GM12878 (cell line): Measurements from ENCODE around the gene TBC1D5. TPM values are rescaled to one million over a fixed set of nuclear protein-coding genes. Genes with fewer than 3 reads are reported as not detected.

Source experiments
- ATAC-seq: fragments of 200-7000 bp; cut with Tn5 transposase; 3 replicates; pipeline ENCODE4 v1.9.1; 2020; ENCODE audit warnings: mild to moderate bottlenecking, moderate library complexity
- BruUV-seq: library from RNA; stranded (reverse); fragments of 400-500 nt; replicated peaks from 2 replicates; lab custom pipeline; 2021; lab: Mats Ljungman, UMichigan
- CTCF ChIA-PET: fragments of 300-600 bp; sonication (Branson Sonifier 250); formaldehyde crosslinking; extraction: SDS; loops from one replicate; lab custom pipeline; 2021; ENCODE audit warnings: inconsistent platforms; lab: Yijun Ruan, JAX
- POLR2A ChIA-PET: fragments of 350-600 bp; formaldehyde crosslinking; extraction: SDS; loops from one replicate; lab custom pipeline; 2021; ENCODE audit warnings: inconsistent platforms; lab: Charles Lee
- RAD21 ChIA-PET: fragments of 300-600 bp; sonication (Branson Sonifier 250); formaldehyde crosslinking; loops from one replicate; lab custom pipeline; 2023; ENCODE audit warnings: antibody characterized with exemption; ENCODE audit not compliant: unreplicated experiment; lab: Charles Lee
- SMC1A ChIA-PET: fragments of 300-600 bp; sonication (Branson Sonifier 250); formaldehyde crosslinking; loops from one replicate; lab custom pipeline; 2023; ENCODE audit not compliant: unreplicated experiment, uncharacterized antibody; lab: Charles Lee
- DNase-seq: peaks from one replicate; pipeline ENCODE4 v3.0.0-alpha.2; 2011; ENCODE audit warnings: low read depth, low spot score
- FAIRE-seq: peaks from 3 replicates; lab custom pipeline; 2011; peaks lifted over from hg19 to GRCh38; lab: Jason Lieb, UNC
- H2AFZ ChIP-seq: 2 replicates; pipeline ENCODE4 v1.6.0; 2011; ENCODE audit warnings: low read depth, low read length, control low read depth; ENCODE audit not compliant: control insufficient read depth
- H3K27ac ChIP-seq: 2 replicates; pipeline ENCODE4 v1.5.1; 2011; ENCODE audit warnings: control low read depth; ENCODE audit not compliant: control insufficient read depth, insufficient read depth
- H3K27me3 ChIP-seq, 2 experiments: replicated peaks in 1 of 2; 2 replicates each; pipeline versions ENCODE4 v1.6.0 to v1.6.1; 2011; ENCODE audit warnings: low read length in 1 of 2; ENCODE audit not compliant: control insufficient read depth in 2 of 2, insufficient read depth in 2 of 2
- H3K36me3 ChIP-seq, 2 experiments: 2 replicates each; pipeline ENCODE4 v1.5.1; 2011; ENCODE audit warnings: low read length in 1 of 2; ENCODE audit not compliant: control insufficient read depth in 2 of 2, insufficient read depth in 2 of 2
- H3K4me1 ChIP-seq: 2 replicates; pipeline ENCODE4 v1.6.1; 2011; ENCODE audit warnings: mild to moderate bottlenecking, low read length, moderate library complexity, mixed read lengths; ENCODE audit not compliant: control insufficient read depth, insufficient read depth
- H3K4me2 ChIP-seq: 2 replicates; pipeline ENCODE4 v1.6.0; 2011; ENCODE audit warnings: control low read depth; ENCODE audit not compliant: control insufficient read depth, insufficient read depth
- H3K4me3 ChIP-seq: fragments of 200-600 bp; sonication (generic); 2 replicates; pipeline ENCODE4 v1.5.1; 2016
- H3K79me2 ChIP-seq: 2 replicates; pipeline ENCODE4 v1.6.0; 2011; ENCODE audit warnings: low read length; ENCODE audit not compliant: control insufficient read depth, insufficient read depth
- H3K9ac ChIP-seq: 2 replicates; pipeline ENCODE4 v1.8.0; 2011; ENCODE audit warnings: low read length, control low read depth, mixed read lengths; ENCODE audit not compliant: control insufficient read depth, insufficient read depth
- H3K9me3 ChIP-seq: replicated peaks from 3 replicates; pipeline ENCODE4 v1.5.1; 2011; ENCODE audit warnings: mild to moderate bottlenecking, low read length; ENCODE audit not compliant: control insufficient read depth, insufficient read depth
- H4K20me1 ChIP-seq: 2 replicates; pipeline ENCODE4 v1.6.0; 2011; ENCODE audit not compliant: control insufficient read depth, insufficient read depth
- PAX8 ChIP-seq: fragments of 450-650 bp; IDR thresholded peaks from 2 replicates; pipeline ENCODE4 v1.6.1; 2017; ENCODE audit warnings: mild to moderate bottlenecking, moderate library complexity
- ZBTB40 ChIP-seq: fragments of 450-650 bp; IDR thresholded peaks from 2 replicates; pipeline ENCODE4 v1.6.1; 2016; ENCODE audit warnings: mild to moderate bottlenecking, moderate library complexity, borderline replicate concordance
- WGBS: methylation state at CpG from one replicate; pipeline ENCODE4 v1.1.6; 2016; ENCODE audit warnings: low lambda C conversion rate; ENCODE audit not compliant: insufficient replicate concordance, insufficient coverage; ENCODE audit errors: missing lambda C conversion rate; 5-methylcytosine and 5-hydroxymethylcytosine counted together
- in situ Hi-C: fragments of 300-500 bp; cut with MboI; formaldehyde crosslinking; loops from 9 replicates; pipeline ENCODE4 v1.14.3; 2018; ENCODE audit warnings: mixed read lengths
- intact Hi-C: fragments of 100-400 bp; cut with micrococcal nuclease; formaldehyde crosslinking; loops from one replicate; pipeline ENCODE4 v1.14.2; 2022; ENCODE audit not compliant: unreplicated experiment
- polyA plus RNA-seq, 11 experiments: library from polyadenylated mRNA; depleted of rRNA in 4 of 11; unstranded in 6 of 11; stranded (reverse) in 5 of 11; fragments of >200 nt; fragmentation: Nextera tagmentation in 4 of 11; fragmentation: Illumina TruSeq in 1 of 11; extraction: Ambion mirVana in 4 of 11; extraction: Trizol in 1 of 11; gene quantifications; 1 replicate in 1 of 11; 2 replicates in 10 of 11; pipeline versions ENCODE4 v1.2.1 to v1.2.3, GENCODE V29; 2011 to 2016; ENCODE audit warnings: inconsistent platforms in 2 of 11, missing spikeins in 2 of 11, low read depth in 1 of 11
- total RNA-seq, 4 experiments: library from RNA; depleted of rRNA in 3 of 4; stranded (reverse); fragments of >200 nt in 3 of 4; fragmentation: Illumina TruSeq in 1 of 4; extraction: Trizol in 1 of 4; gene quantifications; 2 replicates each; pipeline versions ENCODE4 v1.2.1 to v1.2.3, GENCODE V29; 2013 to 2021
- TF ChIP-seq, protein P1 (sequence below): fragments of 450-650 bp; IDR thresholded peaks from 2 replicates; pipeline ENCODE4 v1.6.1; 2017; ENCODE audit warnings: mild to moderate bottlenecking, low read depth, inconsistent platforms; ENCODE audit not compliant: poor library complexity, severe bottlenecking

TBC1D5 gene
- total and polyA plus RNA-seq, 10 of the 15 experiments (the other 5 are each of a cell fraction or from before 2014, with no cell fraction given): 5.5 to 61.0 (median 43.8) TPM

GRCh38 chr3:17192995-17193394 lies 549.4 kb downstream of the TBC1D5 start:
- no peak overlapping the region for H2AFZ ChIP-seq
- peaks cover 35% of the 10 kb centered on the region for H3K4me1 ChIP-seq
- RAD21 ChIA-PET: interaction anchor here (1.0 to 5.9 kb wide), 4 partner anchors 10 to 265 kb away, joined by 3 to 64 read pairs (median 50); no protein-coding TSS in a partner anchor
- no peaks in the 10 kb centered on the region for H3K79me2 ChIP-seq
- ATAC-seq (no peak), FAIRE-seq (no peak)
- H4K20me1 ChIP-seq: no peaks in the 10 kb centered on the region
- POLR2A ChIA-PET: interaction anchor here (4.9 kb wide), 1 partner anchor 10 kb away, joined by 24 read pairs; no protein-coding TSS in a partner anchor
- no peaks in the 10 kb centered on the region for H3K9me3 ChIP-seq
- H3K27me3 ChIP-seq: no peaks in the 10 kb centered on the region
- no peak overlapping the region for H3K4me2 ChIP-seq
- no TSS peak for BruUV-seq
- no peak overlapping the region for H3K4me3 ChIP-seq
- TF ChIP-seq, protein P1, sequence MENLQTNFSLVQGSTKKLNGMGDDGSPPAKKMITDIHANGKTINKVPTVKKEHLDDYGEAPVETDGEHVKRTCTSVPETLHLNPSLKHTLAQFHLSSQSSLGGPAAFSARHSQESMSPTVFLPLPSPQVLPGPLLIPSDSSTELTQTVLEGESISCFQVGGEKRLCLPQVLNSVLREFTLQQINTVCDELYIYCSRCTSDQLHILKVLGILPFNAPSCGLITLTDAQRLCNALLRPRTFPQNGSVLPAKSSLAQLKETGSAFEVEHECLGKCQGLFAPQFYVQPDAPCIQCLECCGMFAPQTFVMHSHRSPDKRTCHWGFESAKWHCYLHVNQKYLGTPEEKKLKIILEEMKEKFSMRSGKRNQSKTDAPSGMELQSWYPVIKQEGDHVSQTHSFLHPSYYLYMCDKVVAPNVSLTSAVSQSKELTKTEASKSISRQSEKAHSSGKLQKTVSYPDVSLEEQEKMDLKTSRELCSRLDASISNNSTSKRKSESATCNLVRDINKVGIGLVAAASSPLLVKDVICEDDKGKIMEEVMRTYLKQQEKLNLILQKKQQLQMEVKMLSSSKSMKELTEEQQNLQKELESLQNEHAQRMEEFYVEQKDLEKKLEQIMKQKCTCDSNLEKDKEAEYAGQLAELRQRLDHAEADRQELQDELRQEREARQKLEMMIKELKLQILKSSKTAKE: no peak
- TF ChIP-seq PAX8 (no peak), ZBTB40 (no peak)
- TF ChIP-seq, all 136 proteins: peak for 0
- SMC1A ChIA-PET: interaction anchor here (1.0 to 7.5 kb wide), 7 partner anchors 8 to 307 kb away, joined by 3 to 105 read pairs (median 6); no protein-coding TSS in a partner anchor
- CTCF ChIA-PET: interaction anchor here (1.1 to 7.9 kb wide), 6 partner anchors 9 to 903 kb away, joined by 3 to 98 read pairs (median 11); no protein-coding TSS in a partner anchor
- intact Hi-C loops (no loop called here), in situ Hi-C loops (no loop called here)
- Histone ChIP-seq H3K9ac (no peak overlapping the region), H3K27ac (no peak overlapping the region), H3K36me3 (no peaks in the 10 kb centered on the region; a peak in 1 of 4 replicates)
- WGBS: 100% methylated on average over 2 of the region's 2 CpGs
- no peak for DNase-seq
